ENCODE data around the gene CXCR4.

- TF ChIP-seq CSDC2 (CRISPR knock-in tag; IDR thresholded peaks at IDR 0.05) (no peak), ISL1 (CRISPR knock-in tag; IDR thresholded peaks at IDR 0.05) (peak; percentile 89), ZC3H10 (CRISPR knock-in tag; IDR thresholded peaks at IDR 0.05) (no peak), BACH2 (CRISPR knock-in tag; IDR thresholded peaks at IDR 0.05; ENCODE audit: borderline replicate concordance) (0 out of 2 replicates have a peak, but pooled peaks have one; percentile 37), PATZ1 (CRISPR knock-in tag; IDR thresholded peaks at IDR 0.05; ENCODE audit: borderline replicate concordance) (no peak), POU6F1 (CRISPR knock-in tag; IDR thresholded peaks at IDR 0.05; ENCODE audit: borderline replicate concordance, low read depth) (no peak), RARB (CRISPR knock-in tag; IDR thresholded peaks at IDR 0.05) (no peak), ZNF8 (CRISPR knock-in tag; IDR thresholded peaks at IDR 0.05) (peak; percentile 53; the same call in 1 of the 2 replicates), SNAI2 (CRISPR knock-in tag; IDR thresholded peaks at IDR 0.05) (peak; percentile 67; the same call in 1 of the 2 replicates), TOX (CRISPR knock-in tag; IDR thresholded peaks at IDR 0.05; ENCODE audit: borderline replicate concordance) (no peak), ARNTL (CRISPR knock-in tag; IDR thresholded peaks at IDR 0.05; ENCODE audit: borderline replicate concordance, low read depth) (0 out of 2 replicates have a peak, but pooled peaks have one; percentile 39), GLIS3 (CRISPR knock-in tag; IDR thresholded peaks at IDR 0.05) (peak; percentile 46; the same call in 1 of the 2 replicates), CSRNP3 (CRISPR knock-in tag; IDR thresholded peaks at IDR 0.05) (peak; percentile 96), ZFP30 (CRISPR knock-in tag; IDR thresholded peaks at IDR 0.05) (no peak)
Observed at GRCh38 chr2:136112317-136113208, 5.4 kb downstream of the CXCR4 start.

Measured in SK-N-SH treated with all-trans-retinoic acid at 6 μM for 48 hours (cell line).